ES-I3 (cell line): Measurements from ENCODE around the gene FBXO11.
"Not testable (repeated sequence)": the region's sequence is repeated elsewhere in the genome, so short reads cannot be mapped to it uniquely, and the experiment has no call there.

Source experiments
- H3K36me3 ChIP-seq: 2 replicates; pipeline ENCODE4 v1.6.1; 2013; ENCODE audit warnings: mild to moderate bottlenecking, low read length, control low read depth, moderate library complexity; ENCODE audit not compliant: insufficient read depth
- H3K4me1 ChIP-seq: 2 replicates; pipeline ENCODE4 v1.6.1; 2013; ENCODE audit warnings: mild to moderate bottlenecking, control low read depth, low read length; ENCODE audit not compliant: insufficient read depth
- H3K9ac ChIP-seq: 2 replicates; pipeline ENCODE4 v1.6.1; 2013; ENCODE audit warnings: low read depth, mild to moderate bottlenecking, low read length, moderate library complexity
- H3K9me3 ChIP-seq: 2 replicates; pipeline ENCODE4 v1.6.1; 2013; ENCODE audit warnings: mild to moderate bottlenecking, low read length, moderate library complexity; ENCODE audit not compliant: control insufficient read depth, insufficient read depth

The FBXO11 gene

DNA sequence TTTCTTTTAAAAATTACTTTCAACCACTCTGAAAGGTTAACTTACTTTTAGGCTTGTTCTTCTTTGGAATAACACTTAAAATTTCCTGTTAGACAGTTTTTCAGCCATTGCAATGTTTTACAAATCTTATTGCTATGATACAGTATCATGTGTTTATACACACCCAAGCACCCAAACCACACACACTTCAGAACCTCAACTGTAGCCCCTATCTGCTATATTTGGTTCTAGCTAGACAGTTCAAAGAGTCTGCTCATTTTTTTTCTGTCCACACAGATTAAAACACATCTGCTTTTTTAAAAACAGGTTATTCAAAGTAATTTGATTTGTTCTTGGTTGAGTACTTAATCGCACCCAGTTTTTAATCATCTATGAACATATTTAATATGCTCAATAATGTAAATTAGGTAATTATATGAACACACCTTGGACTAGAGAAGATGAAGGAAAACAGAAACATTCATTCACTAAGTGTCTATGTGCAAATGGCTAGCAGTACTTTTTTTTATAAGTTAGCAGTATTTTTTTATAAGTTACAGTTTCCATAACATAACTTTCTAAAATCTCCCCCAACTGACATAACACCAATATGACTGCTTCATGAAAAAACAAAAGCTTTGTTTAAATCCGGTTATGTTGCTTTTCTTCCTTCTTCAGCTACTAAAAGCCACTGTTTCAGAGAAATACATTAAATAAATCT, 17.6 kb downstream of the FBXO11 start:
- H3K9ac ChIP-seq, result no peak overlapping the region
- H3K9me3 ChIP-seq, result no peaks in the 10 kb centered on the region
- H3K36me3 ChIP-seq, result no peaks in the 10 kb centered on the region
- no peaks in the 10 kb centered on the region for H3K4me1 ChIP-seq

DNA sequence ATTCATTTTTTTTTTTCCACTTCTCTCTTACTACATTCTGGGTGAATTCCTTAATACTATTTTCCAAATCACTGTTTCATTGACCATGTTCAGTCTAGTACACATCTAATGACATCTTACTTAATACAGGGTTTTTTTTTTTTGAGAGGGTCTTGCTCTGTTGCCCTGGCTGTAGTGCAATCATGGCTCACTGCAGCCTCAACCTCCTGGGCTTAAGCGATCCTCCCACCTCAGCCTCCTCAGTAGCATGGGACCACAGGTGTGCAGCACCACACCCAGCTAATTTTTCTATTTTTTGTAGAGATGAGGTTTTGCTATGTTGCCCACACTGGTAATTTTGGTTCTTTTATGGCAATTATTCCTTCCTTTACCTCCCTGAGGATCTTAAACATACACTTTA, 29.4 kb downstream of the FBXO11 start:
- H3K9ac ChIP-seq, result no peak overlapping the region
- no peaks in the 10 kb centered on the region; the same call in none of the 2 replicates for H3K36me3 ChIP-seq
- H3K4me1 ChIP-seq, result peaks cover 8% of the 10 kb centered on the region
- no peaks in the 10 kb centered on the region for H3K9me3 ChIP-seq

DNA sequence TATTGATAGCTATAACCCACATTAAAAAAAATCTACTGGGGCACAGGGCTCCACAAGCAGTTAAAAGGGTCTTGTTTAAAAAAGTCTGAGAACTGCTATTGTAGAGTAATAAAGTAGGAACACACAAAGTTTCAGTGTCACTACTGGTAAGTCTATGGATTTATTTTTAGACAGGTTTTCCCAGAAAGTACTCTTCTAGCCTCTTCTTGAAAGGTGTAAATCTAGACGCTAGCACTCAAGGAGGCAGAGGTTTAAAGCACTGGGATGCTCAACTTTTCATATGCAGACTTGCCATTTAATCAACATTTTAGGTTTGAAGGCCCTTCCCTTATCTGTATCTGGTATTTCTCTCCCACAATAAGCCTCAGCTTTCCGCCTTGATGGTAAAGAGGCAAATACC, 33.4 kb downstream of the FBXO11 start:
- H3K4me1 ChIP-seq, result peaks cover 30% of the 10 kb centered on the region

DNA sequence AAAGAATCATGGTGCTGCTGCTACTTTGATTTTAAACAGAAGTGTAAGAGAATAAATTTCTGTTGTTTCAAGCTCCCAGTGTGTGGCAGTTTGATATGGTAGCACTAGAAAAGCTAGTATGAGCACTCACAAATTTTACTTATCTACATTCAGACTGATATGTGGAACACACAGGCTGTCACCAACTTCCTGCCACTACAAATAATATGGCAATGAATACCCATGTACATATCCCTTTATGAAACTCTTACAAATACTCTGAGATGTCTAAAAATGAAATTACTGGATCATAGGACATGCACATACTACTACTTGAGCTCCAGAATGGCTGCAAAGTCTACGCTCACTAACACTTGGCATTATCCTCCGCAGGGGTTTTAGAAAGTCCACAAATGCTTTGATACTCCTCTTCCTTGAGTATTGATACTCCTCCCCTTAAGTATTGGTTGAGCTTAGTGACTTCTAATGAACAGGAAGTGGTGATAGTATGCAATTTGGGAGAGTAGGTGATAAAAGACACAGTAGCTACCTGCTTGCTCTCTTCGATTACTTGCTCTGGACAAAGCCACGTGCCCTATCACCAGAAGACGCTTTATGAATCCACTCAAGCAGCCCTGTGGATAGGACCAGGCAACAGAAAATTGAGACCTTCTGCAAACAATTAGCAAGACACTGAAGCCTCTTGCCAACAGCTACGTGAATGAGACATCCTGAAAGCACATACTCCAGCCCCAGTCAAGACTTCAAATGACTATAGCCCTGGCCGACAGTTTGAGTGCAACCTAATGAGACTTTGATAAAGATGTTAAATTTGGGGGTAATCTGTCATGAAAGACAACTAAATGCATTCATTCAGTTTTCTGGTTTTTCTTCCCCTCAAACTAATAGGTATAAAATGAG, 35.4 kb downstream of the FBXO11 start:
- Histone ChIP-seq H3K36me3 (no peaks in the 10 kb centered on the region; the same call in none of the 2 replicates), H3K9me3 (no peaks in the 10 kb centered on the region), H3K9ac (no peak overlapping the region), H3K4me1 (peaks cover 30% of the 10 kb centered on the region)

More for the DNA sequence above, 33.4 kb downstream of the FBXO11 start:
- Histone ChIP-seq H3K9me3 (no peaks in the 10 kb centered on the region), H3K36me3 (no peaks in the 10 kb centered on the region; the same call in none of the 2 replicates), H3K9ac (no peak overlapping the region)

DNA sequence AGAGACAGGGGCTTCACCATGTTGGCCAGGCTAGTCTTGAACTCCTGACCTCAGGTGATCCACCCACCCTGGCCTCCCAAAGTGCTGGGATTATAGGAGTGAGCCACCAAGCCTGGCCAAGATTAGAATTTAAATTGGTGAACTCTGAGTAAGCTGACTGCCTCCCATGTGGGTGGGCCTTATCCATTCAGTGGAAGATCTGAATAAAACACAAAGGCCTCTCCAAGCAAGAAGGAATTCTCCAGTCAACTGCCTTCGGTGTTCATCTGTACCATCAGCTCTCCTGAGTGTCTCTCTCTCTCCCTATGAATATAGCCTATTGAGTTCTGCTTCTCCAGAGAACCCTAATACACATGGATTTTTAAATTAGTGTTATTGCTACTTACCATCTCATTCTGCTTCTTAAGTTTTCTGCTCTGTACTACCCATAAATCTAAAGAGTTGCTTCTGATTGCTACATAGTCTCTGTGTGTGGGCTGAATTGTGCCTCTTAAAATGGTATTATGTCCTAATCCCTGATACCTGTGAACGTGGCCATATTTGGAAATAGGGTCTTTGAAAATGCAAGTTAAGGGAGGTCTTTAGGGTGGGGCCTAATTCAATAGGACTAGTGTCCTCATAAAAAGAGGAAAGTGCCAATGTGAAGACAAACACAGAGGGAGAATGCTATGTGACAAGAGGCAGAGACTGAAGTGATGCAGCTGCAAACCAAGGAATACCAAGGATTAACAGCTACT, 36.3 kb downstream of the FBXO11 start:
- no peak overlapping the region for H3K9ac ChIP-seq
- no peaks in the 10 kb centered on the region for H3K9me3 ChIP-seq
- H3K36me3 ChIP-seq, result no peaks in the 10 kb centered on the region; the same call in none of the 2 replicates
- peaks cover 30% of the 10 kb centered on the region for H3K4me1 ChIP-seq

DNA sequence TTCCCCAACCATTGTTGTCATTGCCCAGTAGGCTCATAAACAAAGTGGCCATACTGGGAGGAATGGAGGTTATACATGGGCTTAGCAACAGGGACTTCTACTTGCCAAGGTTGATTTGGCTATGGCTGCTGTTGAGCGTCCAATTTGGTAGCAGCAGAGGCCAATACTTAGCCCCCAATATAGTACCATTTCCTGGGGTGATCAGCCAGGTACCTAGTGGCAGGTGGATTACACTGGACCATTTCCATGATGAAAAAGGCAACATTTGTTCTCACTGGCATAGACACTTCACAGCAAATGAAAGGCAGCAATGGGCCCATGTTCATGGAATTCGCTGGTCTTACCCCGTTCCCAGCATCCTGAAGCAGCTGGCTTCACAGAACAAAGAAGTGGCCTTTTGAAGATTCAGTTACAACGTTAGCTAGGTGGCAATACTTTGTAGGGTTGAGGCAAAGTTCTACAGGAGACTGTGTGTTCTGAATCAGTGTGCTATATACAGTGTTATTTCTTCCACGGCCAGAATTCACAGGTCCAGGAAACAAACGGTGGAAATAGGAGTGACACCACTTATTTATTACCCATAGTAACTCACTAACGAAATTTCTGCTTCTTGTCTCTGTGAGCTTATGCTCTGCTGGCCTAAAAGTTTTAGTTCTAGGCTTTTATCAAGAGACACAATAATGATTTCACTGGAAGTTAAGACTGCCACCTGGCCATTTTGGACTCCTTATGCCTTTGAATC, 37.5 kb downstream of the FBXO11 start:
- Histone ChIP-seq H3K9ac (no peak overlapping the region), H3K9me3 (no peaks in the 10 kb centered on the region), H3K36me3 (no peaks in the 10 kb centered on the region; the same call in none of the 2 replicates), H3K4me1 (peaks cover 30% of the 10 kb centered on the region)

DNA sequence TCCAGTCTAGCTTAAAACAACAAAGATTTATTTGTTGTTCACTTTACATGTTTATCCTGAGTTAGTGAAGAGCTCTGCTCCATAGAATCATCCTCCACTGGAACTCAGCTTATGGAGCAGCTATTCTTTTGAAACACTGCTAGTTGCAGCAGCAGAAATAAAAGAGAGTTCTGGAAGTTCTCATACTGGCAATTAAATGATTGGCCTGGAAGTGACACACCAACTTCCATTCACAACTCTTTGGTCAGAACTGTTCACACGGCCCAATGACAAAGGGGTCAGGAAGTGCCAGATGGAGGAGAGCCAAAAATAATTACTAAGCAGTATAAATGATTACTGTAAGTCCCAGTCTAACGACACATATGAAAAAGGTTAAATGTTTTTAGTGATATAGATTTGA, 39.1 kb downstream of the FBXO11 start:
- H3K9me3 ChIP-seq, result no peaks in the 10 kb centered on the region
- no peak overlapping the region for H3K9ac ChIP-seq
- peaks cover 22% of the 10 kb centered on the region for H3K4me1 ChIP-seq
- H3K36me3 ChIP-seq, result no peaks in the 10 kb centered on the region

DNA sequence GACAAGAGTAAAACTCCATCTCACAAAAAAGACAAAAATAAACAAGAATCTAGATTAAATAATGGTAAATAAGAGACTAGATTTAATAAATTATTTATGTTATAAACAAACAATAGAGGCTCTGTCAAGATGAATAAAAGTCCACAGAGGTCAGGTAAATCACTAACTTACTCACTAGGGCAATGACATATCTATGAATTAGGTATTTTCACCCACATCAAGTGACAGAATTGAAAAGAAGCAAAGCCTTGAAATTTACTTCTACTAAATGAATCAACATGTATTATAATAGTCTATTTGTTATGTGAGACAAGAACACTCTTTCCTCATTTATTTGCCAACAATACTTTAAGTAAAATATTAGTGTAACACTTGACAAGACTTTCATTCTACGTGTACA, 41.7 kb downstream of the FBXO11 start:
- H3K36me3 ChIP-seq, result no peaks in the 10 kb centered on the region
- H3K9me3 ChIP-seq, result no peaks in the 10 kb centered on the region
- peaks cover 5% of the 10 kb centered on the region; the same call in 1 of the 2 replicates for H3K4me1 ChIP-seq
- H3K9ac ChIP-seq, result no peak overlapping the region

DNA sequence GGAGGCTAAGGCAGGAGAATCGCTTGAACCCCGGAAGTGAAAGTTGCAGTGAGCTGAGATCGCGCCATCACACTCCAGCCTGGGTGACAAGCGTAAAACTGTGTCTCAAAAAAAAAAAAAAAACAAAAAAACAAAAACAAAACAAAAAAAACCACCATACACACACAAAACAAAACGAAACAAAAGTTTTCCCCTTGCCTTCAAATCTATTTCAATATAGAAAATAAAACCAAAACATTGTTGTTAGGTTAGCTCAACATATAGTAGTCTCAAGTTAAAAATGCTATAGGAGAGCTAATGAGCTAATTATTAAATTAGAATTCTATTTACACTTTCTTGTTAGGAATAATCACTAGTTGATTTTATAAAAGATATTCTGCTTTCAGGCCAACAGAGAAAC, 43.3 kb downstream of the FBXO11 start:
- Histone ChIP-seq H3K4me1 (no peaks in the 10 kb centered on the region), H3K9me3 (no peaks in the 10 kb centered on the region), H3K36me3 (no peaks in the 10 kb centered on the region), H3K9ac (no peak overlapping the region)

DNA sequence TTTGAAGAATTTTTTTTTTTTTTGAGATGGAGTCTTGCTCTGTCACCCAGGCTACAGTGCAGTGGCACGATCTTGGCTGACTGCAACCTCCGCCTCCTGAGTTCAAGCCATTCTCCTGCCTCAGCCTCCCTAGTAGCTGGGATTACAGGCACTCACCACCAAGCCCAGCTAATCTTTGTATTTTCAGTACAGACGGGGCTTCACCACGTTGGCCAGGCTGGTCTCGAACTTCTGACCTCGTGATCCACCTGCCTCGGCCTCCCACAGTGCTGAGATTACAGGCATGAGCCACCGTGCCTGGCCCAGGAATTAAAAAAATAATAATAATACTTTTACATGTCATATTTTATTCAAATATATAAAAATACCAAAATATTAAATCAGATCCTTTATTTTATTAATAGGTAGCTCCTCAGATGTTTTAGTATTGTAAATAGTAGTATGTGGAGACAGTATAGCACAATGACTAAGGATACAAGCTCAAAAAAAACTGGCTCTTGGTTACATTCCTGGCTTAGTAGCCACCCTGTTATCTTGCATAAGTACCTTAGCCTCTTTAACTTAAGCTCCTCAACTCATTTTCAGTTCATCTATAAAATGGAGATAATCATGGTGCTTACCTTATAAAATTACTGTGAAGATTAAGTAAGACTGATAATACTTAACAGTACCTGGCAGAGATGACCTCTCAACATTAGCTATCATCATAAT, 53.1 kb downstream of the FBXO11 start:
- not testable (repeated sequence) for H3K36me3 ChIP-seq, H3K4me1 ChIP-seq, H3K9ac ChIP-seq, H3K9me3 ChIP-seq

DNA sequence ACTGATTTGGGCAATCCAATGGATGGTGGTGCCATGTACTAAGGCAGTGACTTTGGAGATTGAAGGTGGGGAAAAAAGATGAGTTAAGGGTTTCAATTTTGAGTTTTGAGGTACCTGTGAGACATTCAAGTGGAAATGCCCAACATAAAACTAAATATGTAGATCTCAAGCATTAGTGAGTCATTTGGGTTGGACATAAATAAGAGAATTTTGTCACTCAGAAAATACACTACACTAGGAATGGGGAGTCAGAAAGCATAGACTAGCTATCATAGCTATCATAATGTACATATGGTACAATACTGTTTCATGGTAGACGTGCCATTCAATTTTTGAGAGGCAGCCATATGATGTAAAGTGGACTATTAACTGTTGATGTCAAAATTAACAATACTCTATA, 56.1 kb downstream of the FBXO11 start:
- Histone ChIP-seq H3K9ac (no peak overlapping the region), H3K36me3 (no peaks in the 10 kb centered on the region), H3K4me1 (no peaks in the 10 kb centered on the region), H3K9me3 (no peaks in the 10 kb centered on the region)

DNA sequence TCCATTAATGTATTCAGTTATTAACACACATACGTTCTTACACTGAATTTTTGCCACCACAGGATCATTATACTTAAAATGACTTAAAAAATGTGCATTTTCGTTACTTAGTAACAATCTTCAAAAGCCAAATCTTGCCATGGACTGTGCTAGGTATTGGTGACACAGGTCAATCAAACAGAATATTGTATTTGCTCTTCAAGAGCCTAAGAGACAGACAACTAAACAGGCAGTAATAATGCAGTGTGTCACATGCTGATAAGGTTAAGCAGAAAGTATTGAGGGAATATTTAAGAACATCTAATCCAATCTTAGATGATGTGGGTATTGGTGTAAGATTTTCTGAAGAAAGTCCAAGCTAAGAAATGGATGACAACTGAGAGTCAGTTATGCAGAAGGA, 56.9 kb downstream of the FBXO11 start:
- no peaks in the 10 kb centered on the region for H3K36me3 ChIP-seq
- no peaks in the 10 kb centered on the region for H3K4me1 ChIP-seq
- H3K9ac ChIP-seq, result no peak overlapping the region
- no peaks in the 10 kb centered on the region for H3K9me3 ChIP-seq

DNA sequence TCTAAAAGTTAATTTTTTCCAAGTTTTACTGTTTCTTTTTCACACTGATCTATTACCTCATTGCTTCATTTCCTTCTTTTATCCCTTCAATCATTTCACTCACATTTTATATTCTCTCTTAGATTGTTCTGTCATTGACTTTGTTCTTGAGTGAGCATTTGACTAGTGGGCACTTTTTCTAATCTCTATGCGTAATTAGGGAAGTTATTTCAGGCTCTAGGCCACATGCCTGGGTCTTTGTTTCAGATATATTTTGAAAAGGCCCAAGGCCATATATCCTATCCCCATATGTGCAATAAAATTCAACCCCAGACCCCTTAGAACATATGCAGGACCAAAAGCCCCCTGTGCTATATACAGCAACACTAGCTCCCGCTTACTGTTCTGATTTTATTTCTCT, 62.1 kb downstream of the FBXO11 start:
- Histone ChIP-seq H3K4me1 (no peaks in the 10 kb centered on the region), H3K9ac (no peak overlapping the region), H3K36me3 (peaks cover 4% of the 10 kb centered on the region; the same call in 1 of the 2 replicates), H3K9me3 (no peaks in the 10 kb centered on the region)
